ENCODE measurements around the gene CYP19A1. TPM values are rescaled to one million over a fixed set of nuclear protein-coding genes. Genes with fewer than 3 reads are reported as not detected.

Gene CYP19A1
- total and polyA plus RNA-seq, 2 of the 8 experiments (the other 6 are each of a cell fraction or from before 2014, with no cell fraction given), result not detected

DNA sequence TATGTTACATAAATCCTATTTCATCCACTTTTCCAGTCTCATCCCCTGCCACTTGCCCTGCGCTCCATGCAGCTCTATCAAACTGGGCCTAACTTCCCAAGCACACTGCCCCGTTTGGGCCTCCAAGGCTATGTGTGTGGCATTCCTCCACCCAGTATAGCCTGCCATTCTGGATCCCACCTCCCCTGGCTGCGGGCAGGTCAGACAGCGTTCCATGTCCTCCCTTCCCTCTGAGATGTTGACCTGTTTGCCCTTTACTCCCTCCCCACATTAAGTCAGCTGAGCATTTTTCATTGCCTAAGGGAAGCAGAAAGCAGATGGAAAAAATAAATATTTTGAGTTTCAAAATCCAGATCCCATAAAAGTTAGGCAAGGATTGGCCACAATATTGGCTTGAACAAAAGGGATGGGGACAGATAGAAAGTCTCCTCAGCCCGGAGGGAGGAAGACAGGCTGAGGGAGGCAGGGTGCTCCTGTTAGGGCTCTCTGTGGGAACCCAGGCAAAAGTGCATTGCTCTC lies 73.3 kb downstream of the CYP19A1 start:
- no peak overlapping the region for H3K4ac ChIP-seq (replicated peaks; ENCODE audit: insufficient read length, low read depth, low read length)
- H3K79me1 ChIP-seq (ENCODE audit: low read depth, low read length), result no peaks in the 10 kb centered on the region
- TF ChIP-seq KDM1A (IDR thresholded peaks at IDR 0.05; ENCODE audit: borderline replicate concordance, low read length), result no peak
- TF ChIP-seq SP1 (IDR thresholded peaks at IDR 0.05; ENCODE audit: low read depth, low read length), result no peak
- TF ChIP-seq RNF2 (IDR thresholded peaks at IDR 0.05; ENCODE audit: borderline replicate concordance, low read depth, low read length, missing control alignments, poor library complexity, severe bottlenecking), result no peak
- TF ChIP-seq, protein P1, sequence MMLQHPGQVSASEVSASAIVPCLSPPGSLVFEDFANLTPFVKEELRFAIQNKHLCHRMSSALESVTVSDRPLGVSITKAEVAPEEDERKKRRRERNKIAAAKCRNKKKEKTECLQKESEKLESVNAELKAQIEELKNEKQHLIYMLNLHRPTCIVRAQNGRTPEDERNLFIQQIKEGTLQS (IDR thresholded peaks at IDR 0.05; ENCODE audit: insufficient read depth, low read depth, low read length), result no peak
- no peak for TF ChIP-seq GTF2F1 (IDR thresholded peaks at IDR 0.05; ENCODE audit: borderline replicate concordance, low read depth, low read length)
- no peak for TF ChIP-seq POLR2A (IDR thresholded peaks at IDR 0.05; ENCODE audit: control extremely low read depth in 1 of 2, low read depth in 2 of 2, low read length in 2 of 2)

More for the DNA sequence above, 73.3 kb downstream of the CYP19A1 start:
- Histone ChIP-seq H2AK5ac (ENCODE audit: low read depth, low read length) (no peak overlapping the region), H4K20me1 (replicated peaks in 1 of 2; ENCODE audit: control insufficient read depth in 1 of 2, insufficient read depth in 2 of 2, low read length in 2 of 2) (no peaks in the 10 kb centered on the region), H3K4me2 (ENCODE audit: insufficient read depth in 1 of 2, low read depth in 2 of 2, low read length in 2 of 2) (no peak overlapping the region), H3K56ac (replicated peaks; ENCODE audit: insufficient read length, low read depth, low read length) (no peak overlapping the region), H4K91ac (replicated peaks; ENCODE audit: insufficient read length, low read length) (no peak overlapping the region), H4K5ac (ENCODE audit: insufficient read length, low read depth, low read length) (no peak overlapping the region), H3K14ac (ENCODE audit: insufficient read length) (no peak overlapping the region), H3K23ac (ENCODE audit: insufficient read length) (no peak overlapping the region), H2AFZ (ENCODE audit: low read length) (no peak overlapping the region), H2BK5ac (ENCODE audit: low read depth, low read length) (no peak overlapping the region), H2BK20ac (ENCODE audit: low read length) (no peak overlapping the region), H3K27ac (ENCODE audit: low read depth, low read length) (no peak overlapping the region), H3K4me3 (ENCODE audit: extremely low read depth in 1 of 4, insufficient read depth in 2 of 4, low read depth in 3 of 4, low read length in 4 of 4) (no peak overlapping the region), H4K8ac (ENCODE audit: extremely low read depth, insufficient read depth, low read length) (no peak overlapping the region), H3K18ac (ENCODE audit: extremely low read depth, low read length) (no peak overlapping the region), H2BK120ac (replicated peaks; ENCODE audit: low read depth, low read length) (no peak overlapping the region), H3K9ac (replicated peaks in 1 of 4; ENCODE audit: extremely low read depth in 1 of 4, low read depth in 3 of 4, low read length in 3 of 4) (no peak overlapping the region; a peak in 1 of 7 replicates), H3K9me3 (ENCODE audit: insufficient read depth in 2 of 2, low read depth in 1 of 2, low read length in 1 of 2) (peaks cover 15 to 18% of the 10 kb centered on the region in 2 experiments; a peak in 3 of 4 replicates), H3K4me1 (replicated peaks in 1 of 4; ENCODE audit: control insufficient read depth in 3 of 4, insufficient read depth in 4 of 4, low read length in 3 of 4) (peaks cover 0 to 8% (median 3%) of the 10 kb centered on the region in 4 experiments; a peak in 5 of 7 replicates), H3K79me2 (ENCODE audit: control insufficient read depth in 1 of 2, insufficient read depth in 2 of 2, low read length in 2 of 2) (no peaks in the 10 kb centered on the region), H2BK15ac (ENCODE audit: low read length) (no peak overlapping the region), H3K36me3 (ENCODE audit: control insufficient read depth in 2 of 4, insufficient read depth in 4 of 4, low read length in 3 of 4) (no peaks in the 10 kb centered on the region), H2BK12ac (ENCODE audit: low read depth, low read length) (no peak overlapping the region), H3K23me2 (ENCODE audit: low read depth, low read length) (peaks cover 8% of the 10 kb centered on the region; the same call in 1 of the 2 replicates), H3K27me3 (replicated peaks in 1 of 4; ENCODE audit: control insufficient read depth in 3 of 4, extremely low read depth in 1 of 4, insufficient read depth in 3 of 4, low read length in 3 of 4) (peaks cover 3 to 29% (median 25%) of the 10 kb centered on the region in 4 experiments)
- CTCF ChIA-PET (ENCODE audit: partially characterized antibody), result interaction anchor here (1.0 to 4.7 kb wide), 5 partner anchors 22 to 138 kb away, joined by 3 to 19 read pairs (median 9); no protein-coding TSS in a partner anchor
- DNase-seq (ENCODE audit: low read depth in 1 of 2, low spot score in 2 of 2) (no peak), FAIRE-seq (no peak)
- 86% methylated on average over 5 of the region's 5 CpGs; no CpG with 5 or more reads in 1 of the 2 experiments for WGBS, 2 experiments (ENCODE audit: extremely low coverage in 1 of 2, insufficient coverage in 1 of 2, insufficient read length in 1 of 2, insufficient replicate concordance in 2 of 2, low coverage in 1 of 2, low lambda C conversion rate in 2 of 2, missing lambda C conversion rate in 1 of 2)
- POLR2A ChIA-PET (ENCODE audit: partially characterized antibody), result no interaction called here
